NK-92 (cell line): ENCODE measurements around the gene RABAC1.
"Not testable (repeated sequence)": the region's sequence is repeated elsewhere in the genome, so short reads cannot be mapped to it uniquely, and the experiment has no call there.

Experiments used
- DNase-seq: peaks from one replicate; lab custom pipeline; 2025; ENCODE audit not compliant: unreplicated experiment; lab: John Stamatoyannopoulos, UW

Gene RABAC1

DNA sequence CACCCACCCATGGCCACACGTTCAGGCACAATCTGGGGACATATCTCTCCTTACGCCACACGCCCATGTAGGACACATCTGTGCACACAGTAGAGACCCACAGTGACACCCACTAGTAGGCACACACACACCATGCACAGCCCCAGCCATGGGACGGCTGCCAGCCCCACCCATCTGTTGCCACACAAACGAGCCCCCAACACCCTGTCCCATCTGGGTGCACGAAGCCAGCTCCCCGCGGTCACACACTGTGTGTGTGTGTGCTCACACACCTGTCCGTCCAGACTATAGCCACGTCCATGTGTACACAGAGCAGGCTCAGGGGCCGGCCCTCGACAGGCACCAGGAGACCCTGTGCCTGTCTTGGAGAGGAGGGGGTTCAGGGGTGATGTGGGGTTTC is 41.4 kb downstream of the RABAC1 start:
- DNase-seq: no peak

DNA sequence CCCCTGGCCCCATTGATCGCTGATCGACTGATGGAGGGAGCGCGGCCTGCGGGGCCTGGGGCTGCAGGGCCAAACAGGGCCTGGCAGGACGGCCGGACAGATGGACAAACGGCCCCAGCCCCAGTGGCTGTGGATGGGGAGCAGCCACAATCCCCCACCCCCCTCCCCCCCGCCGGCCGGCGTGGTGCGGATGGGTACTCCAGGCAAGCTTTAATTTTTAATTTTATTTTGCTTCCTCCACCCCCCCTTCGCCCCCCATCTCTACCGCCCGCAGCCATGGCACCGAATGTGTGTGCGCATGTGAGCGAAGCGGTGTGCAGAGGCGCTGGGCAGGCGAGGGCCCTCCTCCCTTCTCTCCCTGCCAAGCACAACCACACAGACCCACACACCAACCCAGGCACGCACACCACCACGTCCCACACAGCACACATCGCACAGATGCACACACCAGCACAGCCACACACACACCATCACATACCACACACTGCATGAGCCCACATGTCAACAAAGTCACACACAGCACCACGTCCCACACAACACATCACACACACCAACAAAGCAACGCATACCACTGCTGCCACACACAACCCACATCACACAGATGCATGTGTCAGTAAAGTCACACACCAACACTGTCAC is 43.2 kb downstream of the RABAC1 start:
- DNase-seq: no peak

DNA sequence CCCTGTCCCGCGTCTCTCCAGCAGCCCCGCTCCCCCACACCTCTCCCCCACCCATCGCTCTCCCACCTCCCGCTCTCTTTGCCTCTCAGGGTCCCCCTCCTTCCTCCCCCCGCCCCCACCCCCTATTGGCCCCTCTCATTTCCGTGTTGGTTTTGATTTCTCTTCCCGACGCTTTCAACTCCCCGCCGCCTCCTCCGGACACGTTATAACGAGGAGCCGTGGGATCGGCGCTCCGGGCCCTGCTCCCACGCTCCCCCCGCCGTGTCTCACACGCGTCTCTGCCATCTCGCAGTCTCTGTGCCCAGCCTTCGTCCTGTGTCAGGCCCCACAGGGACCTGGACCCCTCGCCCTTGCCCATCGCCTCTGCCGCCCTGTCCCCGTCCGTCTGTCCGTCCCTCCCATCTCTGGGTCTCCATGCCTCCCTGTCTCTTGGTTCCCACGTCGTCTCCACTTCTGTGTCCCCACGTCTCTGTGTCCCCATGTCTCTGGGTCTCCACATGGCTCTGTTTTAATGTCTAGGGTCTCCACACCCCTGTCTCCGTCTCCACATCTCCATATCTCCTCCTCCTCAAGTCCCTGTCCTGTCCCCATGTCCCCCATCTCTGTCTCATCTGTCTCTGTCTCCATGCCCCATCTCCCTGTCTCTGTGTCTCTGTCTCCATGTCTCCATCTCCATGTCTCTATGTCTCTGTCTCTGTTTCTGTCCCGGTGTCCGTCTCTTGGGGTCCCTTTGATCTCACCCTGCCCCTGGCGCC is 43.9 kb downstream of the RABAC1 start:
- no peak for DNase-seq

DNA sequence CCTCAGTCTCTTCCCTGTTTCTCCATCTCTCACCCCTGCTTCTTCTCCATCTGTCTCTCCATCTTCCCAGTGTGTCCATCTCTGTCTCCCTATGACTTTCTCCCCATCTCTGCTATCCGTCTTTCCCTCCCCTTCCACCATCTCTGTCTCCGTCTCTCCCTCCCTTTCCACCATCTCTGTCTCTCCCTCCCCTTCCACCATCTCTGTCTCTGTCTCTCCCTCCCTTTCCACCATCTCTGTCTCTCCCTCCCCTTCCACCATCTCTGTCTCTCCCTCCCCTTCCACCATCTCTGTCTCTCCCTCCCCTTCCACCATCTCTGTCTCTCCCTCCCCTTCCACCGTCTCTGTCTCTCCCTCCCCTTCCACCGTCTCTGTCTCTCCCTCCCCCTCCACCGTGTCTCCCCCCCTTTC is 44.7 kb downstream of the RABAC1 start:
- not testable (repeated sequence) for DNase-seq

DNA sequence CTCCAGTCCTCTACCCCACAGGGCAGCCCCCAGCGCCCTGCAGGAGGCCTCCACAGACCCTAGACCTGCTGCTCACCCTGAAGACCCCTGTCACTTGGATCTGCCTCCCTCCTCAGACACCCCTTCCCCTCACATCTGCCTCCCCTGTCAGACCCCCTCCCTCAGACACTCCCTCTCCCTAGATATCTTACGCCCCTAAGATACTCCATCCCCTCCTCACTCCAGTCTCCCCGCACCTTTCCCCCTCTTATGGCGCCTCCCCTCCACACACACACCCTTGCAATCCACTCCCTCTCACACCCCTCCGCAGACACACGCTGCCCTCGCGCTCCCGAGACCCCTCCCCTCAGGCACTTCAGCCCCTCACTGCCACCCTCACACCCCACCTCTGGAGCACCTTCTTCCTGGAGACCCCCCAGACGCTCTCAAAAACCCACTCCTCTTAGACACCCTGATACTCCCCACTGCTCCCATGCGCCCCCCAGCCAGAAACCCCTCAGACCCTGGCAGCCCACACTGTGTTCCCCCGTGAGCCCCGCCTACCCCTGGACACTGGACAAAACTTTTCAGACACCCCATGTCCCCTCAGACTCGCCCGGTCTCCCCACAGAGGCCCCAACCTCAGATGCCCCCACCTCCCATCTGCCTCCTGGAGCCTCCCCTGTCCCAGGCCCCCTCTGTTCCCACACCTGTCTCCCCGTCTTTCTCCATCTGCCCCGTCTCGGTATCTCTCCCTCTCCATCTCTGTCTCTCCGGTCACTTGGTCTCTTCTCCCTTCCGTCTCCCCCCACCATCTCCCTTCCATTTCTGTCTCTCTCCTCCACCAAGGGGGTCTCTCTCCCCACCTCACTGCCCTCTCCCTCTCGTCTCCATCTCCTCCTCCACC is 45.3 kb downstream of the RABAC1 start:
- DNase-seq: no peak

DNA sequence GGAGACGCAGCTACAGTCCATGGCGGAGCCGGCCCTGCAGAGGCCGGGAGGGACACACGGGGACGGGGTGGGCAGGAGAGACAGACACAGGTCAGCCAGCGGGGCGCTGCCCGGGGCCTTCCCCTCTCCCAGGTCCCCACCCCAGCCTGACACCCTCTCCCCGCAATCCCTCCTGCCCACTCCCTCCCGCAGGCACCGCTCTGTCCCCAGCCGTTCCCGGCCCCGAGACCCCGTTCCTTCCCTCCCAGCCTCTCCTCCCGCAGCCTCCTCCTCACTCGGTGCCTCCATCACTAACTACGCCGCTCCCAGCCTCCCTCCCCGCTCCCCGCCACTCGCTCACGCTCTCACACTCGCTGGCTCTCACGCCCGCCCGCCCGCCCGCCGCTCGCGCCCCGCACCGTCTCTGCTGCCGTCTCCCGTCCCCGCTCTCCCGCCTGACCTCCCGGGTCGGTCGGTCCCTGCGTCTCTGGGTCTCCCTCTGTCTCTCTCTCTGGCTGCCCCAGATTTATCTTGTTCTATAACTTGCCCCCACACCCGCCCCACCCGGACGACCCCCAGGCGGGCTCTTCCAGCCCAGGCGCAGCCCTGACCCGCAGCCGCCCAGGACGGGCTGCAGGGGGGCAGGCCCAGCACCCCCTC is 46.1 kb downstream of the RABAC1 start:
- no peak for DNase-seq

DNA sequence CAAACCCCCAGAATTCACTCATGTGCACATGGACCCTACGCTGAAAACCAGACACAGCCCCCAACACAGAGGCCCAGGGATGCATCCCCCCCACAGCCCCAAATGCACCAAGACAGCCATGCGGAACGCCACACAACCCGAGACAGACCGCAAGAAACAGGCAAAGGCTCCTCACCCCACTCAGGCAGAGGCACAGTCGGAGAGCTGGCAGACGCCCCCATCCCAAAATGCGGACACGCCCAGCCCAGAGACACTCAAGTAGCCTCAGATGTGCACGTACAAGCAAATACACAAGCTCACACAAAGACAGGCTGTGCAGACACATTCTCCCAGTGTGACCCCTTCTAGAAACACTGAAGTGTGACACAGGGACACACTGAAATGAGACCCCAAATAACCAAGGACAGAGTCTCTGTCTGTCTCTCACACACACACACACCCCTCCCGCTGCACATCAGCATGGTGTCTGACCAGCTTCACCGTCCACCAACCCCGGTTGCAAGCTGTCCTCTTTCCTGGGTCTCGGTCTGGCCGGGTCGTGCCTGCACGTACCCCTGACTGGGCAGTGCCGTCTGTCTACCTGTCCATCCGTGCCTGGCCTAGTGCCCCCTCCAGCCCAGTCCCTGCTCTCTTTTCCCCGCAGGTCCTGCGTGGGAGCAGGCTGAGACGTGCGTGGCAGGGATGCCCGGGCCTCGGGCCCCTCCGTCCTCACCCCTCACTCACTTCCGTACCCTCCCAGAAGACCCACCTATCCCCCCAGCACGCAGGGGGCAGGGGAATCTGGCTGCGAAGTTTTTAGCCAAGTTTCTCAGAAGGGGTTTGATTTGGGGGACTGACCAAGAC is 47.0 kb downstream of the RABAC1 start:
- DNase-seq: no peak

DNA sequence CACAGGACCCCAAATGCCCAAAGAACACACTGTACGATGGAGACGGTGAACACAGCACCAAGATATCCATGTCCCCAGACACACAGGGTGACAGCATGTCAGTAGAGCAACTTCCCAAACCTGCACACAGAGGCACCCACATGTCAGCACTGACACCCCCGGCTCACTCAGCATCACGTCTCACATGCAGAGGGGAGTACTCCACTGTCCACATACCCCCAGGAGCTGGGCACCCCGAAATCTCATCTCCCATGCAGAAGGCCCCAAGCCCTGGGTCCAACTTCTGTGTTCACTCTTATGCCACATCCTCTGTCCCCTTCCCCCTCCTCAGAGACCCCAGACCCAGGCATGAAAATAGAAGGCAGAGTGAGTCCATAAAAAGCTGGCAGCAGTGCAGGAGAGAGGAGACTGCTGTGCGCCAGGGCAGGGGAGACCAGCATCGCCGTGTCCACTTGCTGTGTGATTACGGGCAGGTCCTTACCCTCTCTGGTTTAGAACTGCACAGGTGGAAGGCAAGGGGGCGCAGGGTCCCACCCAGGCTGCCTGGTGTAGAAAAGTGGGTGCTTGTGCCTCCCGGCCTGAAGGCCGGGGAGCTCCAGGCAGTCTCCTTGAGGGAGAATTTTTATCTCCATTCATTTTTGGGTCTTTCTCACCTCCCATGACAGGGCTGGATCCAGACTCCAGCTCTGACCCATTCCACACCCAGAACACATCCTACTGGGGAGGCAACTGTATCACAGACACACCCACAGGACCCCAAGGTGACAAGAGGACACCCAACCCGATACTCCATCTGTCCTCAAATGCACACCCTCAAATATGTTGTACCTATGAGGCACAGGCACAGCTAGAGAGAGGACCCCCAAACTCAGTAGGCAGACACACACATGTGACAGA is 47.9 kb downstream of the RABAC1 start:
- no peak for DNase-seq

DNA sequence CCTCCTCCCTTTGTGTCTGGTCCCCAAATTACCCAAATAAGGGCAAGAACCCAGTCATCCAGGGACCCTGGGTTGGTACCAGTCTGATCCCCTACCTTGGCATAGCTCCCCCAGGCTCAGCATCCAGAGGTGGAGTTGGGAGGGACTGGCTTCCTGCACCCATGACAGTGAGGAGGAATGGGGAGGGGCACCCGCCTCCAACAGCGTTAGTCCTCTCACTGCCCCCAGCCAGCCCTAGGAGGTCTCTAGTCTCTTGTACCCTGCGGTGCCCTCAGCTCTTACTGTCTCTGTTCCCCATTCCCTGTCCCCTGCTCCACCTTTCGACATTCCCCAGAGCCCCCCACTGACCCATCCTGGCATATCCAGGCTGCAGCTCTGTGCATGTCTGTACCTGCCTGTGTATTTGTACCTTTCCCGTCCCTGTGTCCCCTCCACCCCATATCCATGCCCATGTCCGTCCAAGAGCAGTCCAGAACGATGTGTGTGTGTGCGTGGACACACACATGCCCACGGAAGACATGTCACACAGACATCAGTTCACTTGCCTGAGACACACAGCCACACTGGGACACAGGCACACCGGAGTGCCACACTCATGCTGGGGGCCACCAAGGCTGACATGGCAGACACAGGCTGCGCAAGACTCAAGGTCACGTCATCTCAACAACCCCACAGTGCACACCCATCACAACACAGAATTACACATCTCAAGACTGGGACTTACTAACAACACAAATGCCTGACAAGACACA is 48.7 kb downstream of the RABAC1 start:
- no peak for DNase-seq

DNA sequence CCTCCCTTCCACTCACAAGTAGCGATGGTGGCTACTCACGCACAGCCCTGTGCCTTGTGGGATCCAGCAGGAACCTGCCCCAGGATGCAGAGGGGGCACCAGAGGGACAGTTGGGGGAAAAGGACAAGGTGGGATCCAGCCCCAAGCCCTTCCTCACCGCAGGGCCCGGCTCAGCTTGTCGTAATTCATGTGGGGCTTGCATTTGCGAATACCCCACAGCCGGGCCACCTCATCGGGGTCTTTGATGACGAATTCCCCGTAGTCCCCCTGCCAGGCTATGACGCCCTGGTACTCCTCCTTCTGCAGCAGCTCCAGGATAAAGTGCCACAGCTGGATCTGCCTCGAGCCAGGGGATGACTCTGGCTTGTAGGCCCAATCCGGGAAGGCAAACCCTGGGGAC is 49.4 kb downstream of the RABAC1 start:
- no peak for DNase-seq

DNA sequence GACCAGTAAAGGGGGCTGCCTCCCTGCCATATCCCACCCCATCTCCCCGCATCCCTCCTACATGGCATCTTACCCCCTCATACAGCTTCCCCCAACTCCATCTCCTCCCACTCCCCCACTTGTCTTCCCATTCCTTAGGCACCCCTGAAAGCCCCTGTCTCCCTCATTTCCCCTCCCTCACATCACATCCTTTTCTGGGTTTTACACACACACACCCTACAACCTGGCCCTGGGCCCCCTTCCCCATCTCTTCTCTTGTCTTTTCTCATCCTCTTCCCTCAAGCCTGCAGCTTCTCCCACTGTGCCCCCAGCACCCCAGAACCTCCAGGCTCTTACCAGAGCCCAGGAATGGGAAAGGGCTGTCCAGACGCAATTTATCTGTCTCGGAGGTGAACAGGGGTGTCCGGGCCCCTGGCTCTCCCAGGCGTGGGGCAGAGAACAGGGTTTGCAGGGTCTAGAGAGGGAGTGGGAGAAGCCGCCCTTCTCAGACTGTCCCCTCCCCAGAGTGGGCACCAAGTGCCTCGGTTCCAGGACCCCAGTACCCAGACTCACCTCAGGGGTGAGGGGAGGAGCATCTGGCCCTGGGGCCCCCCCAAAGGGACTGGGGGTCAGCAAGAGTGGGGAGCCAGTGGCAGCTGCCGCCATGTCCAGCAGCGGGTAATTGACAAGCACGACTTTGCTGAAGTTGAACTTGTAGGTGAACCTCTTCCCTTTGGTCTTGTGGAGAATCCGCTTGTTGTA is 50.2 kb downstream of the RABAC1 start:
- no peak for DNase-seq

DNA sequence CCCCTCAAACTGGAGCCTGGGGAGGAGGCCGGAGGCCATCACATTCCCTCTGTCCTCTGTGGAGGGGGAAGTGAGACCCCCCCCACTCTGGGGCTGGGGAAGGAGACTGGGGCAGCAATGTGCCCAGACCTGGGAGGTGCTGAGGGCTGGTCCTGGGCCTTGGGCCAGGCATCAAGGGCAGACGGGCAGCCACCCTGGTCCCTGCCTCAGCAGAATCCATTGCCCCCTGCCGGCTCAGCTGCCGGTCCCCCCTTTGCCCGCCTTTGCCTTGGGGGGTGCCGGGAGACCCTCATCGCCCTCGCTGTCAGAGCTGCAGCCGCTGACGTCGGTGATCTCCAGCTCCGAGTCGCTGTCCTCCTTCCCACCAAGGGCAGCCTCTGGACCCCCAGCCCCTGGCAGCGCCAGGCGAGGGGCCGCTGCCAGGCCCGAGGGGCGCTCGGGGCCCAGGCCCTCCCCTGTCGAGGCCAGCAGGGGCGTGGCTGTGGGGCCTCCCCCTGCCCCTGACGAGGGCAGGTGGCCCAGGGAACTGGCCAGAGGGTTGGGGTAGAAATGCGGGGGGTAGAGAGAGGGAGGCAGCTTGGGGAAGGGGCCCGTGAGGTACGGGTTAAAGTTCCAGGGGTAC is 51.0 kb downstream of the RABAC1 start:
- DNase-seq: no peak

DNA sequence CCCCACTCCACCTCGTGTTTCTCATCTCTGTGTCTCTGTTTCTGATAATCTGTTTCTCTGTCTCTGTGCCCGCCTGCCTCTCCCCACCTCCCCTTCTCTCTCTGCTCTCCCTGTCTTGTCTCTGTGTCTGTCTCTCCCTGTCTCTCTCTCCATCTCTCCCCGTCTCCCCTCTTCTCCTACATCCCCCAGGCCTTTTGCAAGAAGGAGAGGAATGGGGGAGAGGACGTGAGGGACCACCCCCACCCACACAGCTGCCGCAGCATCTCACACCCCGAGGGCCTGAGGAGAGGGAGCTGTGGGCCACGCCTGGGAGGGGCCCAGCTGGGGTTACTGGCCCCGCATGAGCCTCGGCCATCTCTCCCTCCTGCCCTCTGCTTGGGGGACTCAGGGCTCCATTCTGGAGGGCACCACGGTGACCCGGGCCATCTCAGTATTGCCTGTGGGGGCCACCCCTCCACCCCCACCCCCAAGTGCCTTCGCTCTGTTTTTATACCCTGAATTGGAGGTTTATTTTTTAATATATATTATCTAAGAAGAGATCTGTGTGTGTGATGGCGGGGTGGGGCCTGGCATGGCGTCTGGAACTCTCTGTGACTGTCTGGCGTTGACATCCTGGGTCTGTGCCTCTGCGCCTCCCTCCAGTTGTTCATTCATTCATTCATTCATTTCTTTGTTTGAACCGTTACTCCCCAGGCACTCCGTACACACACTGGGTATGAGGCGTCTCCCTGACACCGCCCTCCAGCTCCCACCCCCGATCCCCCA is 52.0 kb downstream of the RABAC1 start:
- no peak for DNase-seq
